Keratinocyte (primary cell): ENCODE results near the gene LTBP2. TPM values are rescaled to one million over a fixed set of nuclear protein-coding genes. Genes with fewer than 3 reads are reported as not detected.

Experiments
- DNase-seq: peaks from one replicate; pipeline ENCODE4 v3.0.0-alpha.2; 2011; ENCODE audit warnings: low read depth, missing footprints, low spot score
- FAIRE-seq: peaks from 2 replicates; lab custom pipeline; 2011; peaks lifted over from hg19 to GRCh38; lab: Jason Lieb, UNC
- H2AFZ ChIP-seq: 2 replicates; pipeline ENCODE4 v1.6.0; 2012; ENCODE audit warnings: low read length, control low read depth, inconsistent platforms; ENCODE audit not compliant: control insufficient read depth
- H3K27ac ChIP-seq: 2 replicates; pipeline ENCODE4 v1.5.1; 2011; ENCODE audit warnings: low read length; ENCODE audit not compliant: control insufficient read depth, insufficient read depth
- H3K27me3 ChIP-seq: 3 replicates; pipeline ENCODE4 v1.6.0; 2011; ENCODE audit warnings: low read length; ENCODE audit not compliant: control insufficient read depth, insufficient read depth; ENCODE audit errors: extremely low read depth
- H3K36me3 ChIP-seq, 2 experiments: 2 replicates in 1 of 2; 3 replicates in 1 of 2; pipeline ENCODE4 v1.5.1; 2011; ENCODE audit warnings: low read length in 2 of 2, mild to moderate bottlenecking in 1 of 2; ENCODE audit not compliant: control insufficient read depth in 2 of 2, insufficient read depth in 2 of 2; ENCODE audit errors: extremely low read depth in 1 of 2
- H3K4me1 ChIP-seq: 3 replicates; pipeline ENCODE4 v1.5.1; 2011; ENCODE audit warnings: low read length; ENCODE audit not compliant: control insufficient read depth, insufficient read depth; ENCODE audit errors: extremely low read depth
- H3K4me2 ChIP-seq: 3 replicates; pipeline ENCODE4 v1.6.0; 2011; ENCODE audit warnings: low read depth, low read length; ENCODE audit not compliant: control insufficient read depth, insufficient read depth; ENCODE audit errors: extremely low read depth
- H3K4me3 ChIP-seq, 3 experiments: fragments of 200-600 bp in 1 of 3; sonication (generic) in 1 of 3; 2 replicates in 2 of 3; 3 replicates in 1 of 3; pipeline ENCODE4 v1.5.1; 2011 to 2016; ENCODE audit warnings: low read length in 3 of 3, mild to moderate bottlenecking in 3 of 3, control low read depth in 2 of 3, inconsistent platforms in 1 of 3, low read depth in 1 of 3, mixed read lengths in 1 of 3, mixed run types in 1 of 3, moderate library complexity in 1 of 3; ENCODE audit not compliant: control insufficient read depth in 2 of 3, insufficient read depth in 2 of 3; ENCODE audit errors: extremely low read depth in 1 of 3
- H3K79me2 ChIP-seq: 2 replicates; pipeline ENCODE4 v1.6.0; 2012; ENCODE audit warnings: low read length; ENCODE audit not compliant: control insufficient read depth, insufficient read depth
- H3K9ac ChIP-seq: 3 replicates; pipeline ENCODE4 v1.6.0; 2011; ENCODE audit warnings: low read length; ENCODE audit not compliant: control insufficient read depth, insufficient read depth; ENCODE audit errors: extremely low read depth
- H3K9me1 ChIP-seq: 3 replicates; pipeline ENCODE4 v1.6.0; 2011; ENCODE audit warnings: low read length; ENCODE audit not compliant: control insufficient read depth, insufficient read depth; ENCODE audit errors: extremely low read depth
- H3K9me3 ChIP-seq: 2 replicates; pipeline ENCODE4 v1.5.1; 2012; ENCODE audit warnings: low read depth, low read length; ENCODE audit not compliant: control insufficient read depth
- H4K20me1 ChIP-seq: 3 replicates; pipeline ENCODE4 v1.6.0; 2011; ENCODE audit warnings: low read length; ENCODE audit not compliant: control insufficient read depth, insufficient read depth; ENCODE audit errors: extremely low read depth
- CTCF ChIP-seq, 3 experiments: IDR thresholded peaks in 1 of 3; conservative IDR thresholded peaks in 1 of 3; optimal IDR thresholded peaks in 1 of 3; 2 replicates in 2 of 3; 3 replicates in 1 of 3; pipeline versions ENCODE3 to v1.5.1; 2011; ENCODE audit warnings: low read length in 3 of 3, mild to moderate bottlenecking in 3 of 3, moderate library complexity in 2 of 3, control low read depth in 1 of 3, inconsistent platforms in 1 of 3; ENCODE audit not compliant: insufficient read depth in 2 of 3; ENCODE audit errors: extremely low read depth in 1 of 3
- EZH2 ChIP-seq: IDR thresholded peaks from one replicate; pipeline ENCODE4 v1.6.1; 2012; ENCODE audit warnings: inconsistent platforms, mild to moderate bottlenecking, low read length, moderate library complexity
- dilution Hi-C: fragments of 300-500 bp; cut with MboI; formaldehyde crosslinking; loops from one replicate; pipeline ENCODE4 v1.7.0; 2020; ENCODE audit warnings: low sequenced_read_pairs; ENCODE audit not compliant: extremely low pct_ligation_motif_present
- polyA plus RNA-seq, 5 experiments: library from polyadenylated mRNA; depleted of rRNA in 3 of 5; stranded (reverse) in 3 of 5; stranded (forward) in 1 of 5; unstranded in 1 of 5; fragments of >200 nt; gene quantifications; 1 replicate in 1 of 5; 2 replicates in 3 of 5; 3 replicates in 1 of 5; pipeline versions ENCODE4 v1.2.1 to v1.2.3, GENCODE V29; 2011 to 2012; ENCODE audit warnings: missing spikeins in 2 of 5, low read depth in 1 of 5, low replicate concordance in 1 of 5

Gene LTBP2
- polyA plus RNA-seq, 1 donor (not counting 4 experiments of a cell fraction or from before 2014, with no cell fraction given): 23.9 TPM

- Histone ChIP-seq H3K9me1 (no peaks in the 10 kb centered on the region), H3K9me3 (no peaks in the 10 kb centered on the region), H3K79me2 (no peaks in the 10 kb centered on the region), H3K4me2 (peak overlapping the region; percentile 19), H3K9ac (no peak overlapping the region), H3K27me3 (no peaks in the 10 kb centered on the region), H3K27ac (peak overlapping the region; percentile 59), H3K4me1 (peaks cover 71% of the 10 kb centered on the region), H4K20me1 (no peaks in the 10 kb centered on the region), H3K4me3 (no peak overlapping the region), H3K36me3 (no peaks in the 10 kb centered on the region), H2AFZ (no peak overlapping the region)
- TF ChIP-seq EZH2 (no peak), CTCF (optimal IDR thresholded peaks at IDR 0.05 in 1 of 3, IDR thresholded peaks at IDR 0.05 in 1 of 3, conservative IDR thresholded peaks at IDR 0.05 in 1 of 3; ENCODE audit: extremely low read depth in 1 of 3, insufficient read depth in 2 of 3, low read length in 3 of 3) (no peak)
- peak; percentile 79 for FAIRE-seq
- no peak for DNase-seq
- dilution Hi-C loops: no loop called here
Measured at GRCh38 chr14:74620923-74621322, 8.9 kb upstream of the LTBP2 start.

- dilution Hi-C loops: no loop called here
Measured at GRCh38 chr14:74620497-74620921, 8.5 kb upstream of the LTBP2 start.

More at GRCh38 chr14:74620497-74620921, 8.5 kb upstream of the LTBP2 start:
- Histone ChIP-seq H3K4me3 (no peak overlapping the region), H3K4me2 (peak overlapping the region; percentile 19), H3K9ac (no peak overlapping the region), H3K9me1 (no peaks in the 10 kb centered on the region), H2AFZ (no peak overlapping the region), H3K27ac (peak overlapping the region; percentile 77), H3K4me1 (peaks cover 75% of the 10 kb centered on the region), H3K36me3 (no peaks in the 10 kb centered on the region), H4K20me1 (no peaks in the 10 kb centered on the region), H3K79me2 (no peaks in the 10 kb centered on the region), H3K9me3 (no peaks in the 10 kb centered on the region), H3K27me3 (no peaks in the 10 kb centered on the region)
- DNase-seq: peak; percentile 87
- TF ChIP-seq EZH2: no peak
- TF ChIP-seq CTCF (optimal IDR thresholded peaks at IDR 0.05 in 1 of 3, IDR thresholded peaks at IDR 0.05 in 1 of 3, conservative IDR thresholded peaks at IDR 0.05 in 1 of 3; ENCODE audit: extremely low read depth in 1 of 3, insufficient read depth in 2 of 3, low read length in 3 of 3): no peak
- FAIRE-seq: no peak
